ENCODE results near the gene STXBP5L.

GRCh38 chr3:121111914-121112612 lies 204.1 kb downstream of the STXBP5L start:
- TF ChIP-seq SP1 (IDR thresholded peaks at IDR 0.05) (no peak), CTCF (IDR thresholded peaks at IDR 0.05; ENCODE audit: low read depth, low read length, missing input control) (no peak), TAF1 (conservative IDR thresholded peaks at IDR 0.05) (no peak), ATF3 (IDR thresholded peaks at IDR 0.05) (no peak), REST (IDR thresholded peaks at IDR 0.05) (no peak), MAX (IDR thresholded peaks at IDR 0.05) (no peak), HNF4A (conservative IDR thresholded peaks at IDR 0.05) (no peak), RAD21 (IDR thresholded peaks at IDR 0.05) (no peak)

Data from liver (tissue), 3 donors.